DMS114 treated with DMSO at 0.1 percent for 48 hours (cell line): ENCODE data around the gene ADGRG6.

ENCODE experiments used
- DNase-seq: peaks from one replicate; lab custom pipeline; 2025; ENCODE audit not compliant: unreplicated experiment; lab: John Stamatoyannopoulos, UW

ADGRG6 gene

DNA sequence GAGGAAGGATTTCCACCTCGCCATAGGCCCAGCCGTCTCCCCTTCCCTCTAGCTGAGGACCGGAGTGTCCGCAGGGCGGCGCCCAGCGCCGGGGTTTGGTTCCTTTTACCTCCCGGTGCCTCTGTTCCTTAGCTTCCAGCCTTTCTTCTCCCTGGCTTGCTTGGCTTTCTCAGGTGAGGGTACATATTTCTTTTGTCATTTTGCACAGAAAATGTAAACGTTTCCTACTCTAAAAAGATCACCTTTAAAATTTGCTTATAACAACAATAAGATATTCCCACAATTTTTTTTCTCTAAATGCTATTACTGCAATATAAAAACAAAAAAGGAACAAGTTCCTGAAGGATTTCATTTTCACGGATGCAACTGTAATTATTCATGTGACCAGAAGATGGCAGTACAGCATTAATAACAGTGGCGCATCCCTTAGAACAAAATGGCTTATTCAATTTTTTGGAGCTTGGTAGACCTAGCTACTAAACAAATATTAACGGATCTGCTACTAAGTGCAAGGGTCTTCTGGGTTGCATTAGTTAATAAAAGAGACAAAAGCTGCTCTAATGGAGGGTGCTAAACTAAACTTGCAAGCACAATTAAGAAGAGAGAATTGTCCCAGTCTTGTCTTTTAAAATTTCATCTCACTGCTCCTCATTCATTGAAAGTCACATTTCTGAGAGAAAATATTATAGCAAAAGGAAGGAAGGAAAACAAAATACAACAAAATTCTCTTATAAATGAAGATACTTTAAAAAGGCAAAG is 172.9 kb downstream of the ADGRG6 start:
- DNase-seq, result peak; percentile 44

DNA sequence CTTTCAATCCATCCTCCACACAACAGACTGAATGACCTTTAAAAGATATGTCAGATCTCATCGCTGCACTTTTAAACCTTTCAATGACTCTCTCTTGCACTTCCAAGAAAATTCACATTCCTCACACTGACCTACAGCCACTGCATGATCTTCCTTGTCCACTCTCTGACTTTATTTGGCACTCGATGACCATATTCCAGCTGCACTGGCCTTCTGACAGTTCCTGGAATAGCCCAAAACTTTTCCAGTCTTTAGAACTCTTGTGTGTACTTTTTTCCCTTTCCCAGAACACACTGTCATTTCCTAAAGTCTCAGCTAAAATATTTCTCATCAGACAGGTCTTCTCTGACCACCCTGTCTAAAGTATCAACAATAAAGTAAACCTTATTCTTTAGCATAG is 174.6 kb downstream of the ADGRG6 start:
- no peak for DNase-seq

DNA sequence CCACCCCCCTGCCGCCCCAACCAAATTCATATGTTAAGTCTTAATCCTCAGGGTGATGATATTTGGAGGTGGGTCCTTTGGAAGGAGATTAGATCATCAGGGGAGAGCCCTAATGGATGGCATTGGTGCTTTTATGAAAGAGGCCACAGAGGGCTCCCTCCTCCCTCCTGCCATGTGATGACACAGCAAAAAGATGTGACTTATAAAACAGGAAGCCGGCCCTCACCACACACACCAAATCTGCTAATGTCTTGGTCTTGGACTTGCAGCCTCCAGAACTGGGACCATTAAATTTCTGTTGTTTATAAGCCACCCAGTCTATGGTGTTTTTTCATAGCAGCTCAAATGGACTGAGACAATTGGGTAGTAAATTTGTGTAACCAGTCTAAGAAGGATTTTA is 176.3 kb downstream of the ADGRG6 start:
- DNase-seq, result no peak

DNA sequence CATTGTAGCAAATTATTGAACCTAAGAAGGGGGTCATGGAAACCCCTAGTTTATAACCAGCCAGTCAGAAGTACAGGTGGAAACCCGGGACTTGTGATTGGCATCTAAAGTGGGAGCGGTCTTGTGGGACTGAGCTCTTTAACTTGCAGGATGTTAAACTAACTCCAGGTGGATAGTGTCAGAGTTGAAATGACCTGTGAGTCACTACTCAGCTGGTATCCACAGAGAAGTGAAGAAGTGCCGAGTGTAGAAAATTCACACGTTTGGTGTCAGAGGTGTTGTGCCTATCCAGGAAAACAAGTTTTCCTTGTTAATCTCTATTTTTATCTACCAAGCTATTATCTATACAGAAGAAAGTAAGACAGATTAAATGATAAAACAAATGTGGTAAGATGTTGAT is 179.7 kb downstream of the ADGRG6 start:
- no peak for DNase-seq

DNA sequence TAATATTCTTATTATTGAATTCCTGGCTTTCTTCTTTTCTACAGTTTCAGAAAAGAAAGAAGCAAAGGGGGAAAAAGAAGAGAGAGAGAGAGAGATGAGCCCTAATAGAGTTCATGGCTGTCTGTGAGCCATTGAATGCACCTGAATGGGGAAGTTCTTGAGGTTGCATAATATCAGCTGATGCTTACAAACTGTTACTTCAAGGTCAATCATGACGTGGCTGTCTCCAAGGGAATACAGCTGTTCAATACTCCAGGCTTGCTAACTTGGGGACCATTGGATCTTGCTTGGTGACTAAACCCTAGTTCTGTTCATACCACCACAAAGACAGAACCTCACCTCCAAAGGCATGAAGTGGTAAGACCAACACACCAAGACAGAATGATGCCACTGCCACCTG is 180.4 kb downstream of the ADGRG6 start:
- no peak for DNase-seq

DNA sequence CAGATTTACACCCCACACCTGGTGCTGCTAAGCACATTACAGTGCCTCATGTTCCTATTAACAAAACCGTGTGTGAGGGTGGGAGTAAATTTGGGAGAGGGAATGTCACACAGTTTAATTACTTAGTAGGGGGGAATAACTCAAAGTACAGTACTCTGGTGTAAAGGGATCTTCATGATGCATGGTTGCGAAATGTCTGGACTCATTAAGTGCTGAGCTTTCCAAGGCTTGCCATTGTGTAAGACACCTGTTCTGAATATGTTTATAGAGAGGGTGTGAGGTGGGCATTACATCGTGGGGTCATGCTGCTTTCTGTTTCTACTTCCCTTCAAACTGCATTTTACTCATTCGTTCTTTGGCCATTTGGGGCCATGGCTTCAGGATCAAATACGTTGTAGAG is 181.2 kb downstream of the ADGRG6 start:
- DNase-seq, result no peak

DNA sequence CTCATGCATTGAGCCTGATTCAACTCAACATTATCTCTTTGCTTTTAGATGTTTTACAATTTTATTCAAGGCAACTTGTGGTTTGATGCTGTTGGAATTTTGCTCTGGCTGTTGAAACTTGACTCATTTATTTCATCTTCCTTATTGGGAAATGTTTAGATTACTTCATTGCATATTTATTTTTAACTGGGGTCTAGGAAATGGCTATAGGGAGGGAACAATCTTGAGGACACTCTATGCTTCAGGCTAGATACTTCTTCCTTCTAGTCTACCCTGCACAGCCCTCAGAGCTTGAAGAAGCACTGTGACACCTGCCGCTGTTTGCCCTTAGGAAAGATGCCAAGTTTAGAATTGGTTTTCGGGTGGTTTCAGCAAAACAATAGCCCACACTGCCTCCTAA is 183.4 kb downstream of the ADGRG6 start:
- no peak for DNase-seq

DNA sequence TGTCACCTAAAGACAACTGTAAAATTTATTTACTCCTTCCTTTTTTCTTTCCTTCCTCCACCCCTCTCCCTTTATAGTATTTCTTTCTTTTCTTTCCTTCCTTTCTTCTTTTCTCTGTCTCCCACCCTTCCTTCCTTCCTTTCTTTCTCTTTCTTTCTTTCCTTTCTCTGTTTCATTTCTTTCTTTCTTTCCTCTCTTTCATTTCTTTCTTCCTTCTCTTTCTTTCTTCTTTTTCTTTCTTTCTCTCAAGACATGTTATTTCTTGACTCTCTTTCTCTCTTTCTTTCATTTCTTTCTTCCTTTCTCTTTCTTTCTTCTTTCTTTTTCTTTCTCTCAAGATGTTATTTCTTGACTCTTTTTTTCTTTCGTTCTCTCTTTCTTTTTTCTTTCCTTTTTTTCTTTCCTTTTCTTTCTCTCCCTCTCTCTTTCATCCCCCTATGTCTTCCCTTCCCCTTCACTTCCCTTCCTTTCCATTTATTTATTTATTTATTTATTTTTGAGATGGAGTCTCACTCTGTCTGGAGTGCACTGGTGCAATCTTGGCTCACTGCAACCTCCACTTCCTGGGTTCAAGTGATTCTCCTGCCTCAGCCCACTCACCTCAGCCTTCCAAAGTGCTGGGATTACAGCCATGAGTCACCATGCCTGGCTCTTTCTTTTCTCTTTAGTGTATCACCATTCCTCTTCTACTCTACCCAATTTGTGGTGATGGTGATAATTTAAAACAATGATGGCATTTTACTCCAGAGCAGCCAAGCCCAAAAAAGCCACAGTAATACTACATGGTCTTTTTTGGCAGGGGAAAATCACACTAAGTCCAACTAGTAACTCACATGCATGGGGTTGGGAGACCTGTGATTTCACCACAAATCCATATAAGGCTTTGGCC is 188.2 kb downstream of the ADGRG6 start:
- DNase-seq, result no peak
